Measurements from ENCODE around the gene DDR2.

- TF ChIP-seq ARNTL (CRISPR knock-in tag; IDR thresholded peaks at IDR 0.05; ENCODE audit: borderline replicate concordance, low read depth) (no peak), ZFP30 (CRISPR knock-in tag; IDR thresholded peaks at IDR 0.05) (no peak), GLIS3 (CRISPR knock-in tag; IDR thresholded peaks at IDR 0.05) (no peak), PPARA (CRISPR knock-in tag; IDR thresholded peaks at IDR 0.05; ENCODE audit: borderline replicate concordance) (no peak), CREB5 (CRISPR knock-in tag; IDR thresholded peaks at IDR 0.05; ENCODE audit: low read depth) (no peak)
These were observed 124.3 kb downstream of the DDR2 start for GRCh38 chr1:162756523-162756922.

Measured in SK-N-SH treated with all-trans-retinoic acid at 6 μM for 48 hours (cell line).